Bronchial epithelial cell (primary cell): ENCODE measurements around the gene IL19. TPM values are rescaled to one million over a fixed set of nuclear protein-coding genes. Genes with fewer than 3 reads are reported as not detected.

Source experiments
- DNase-seq: peaks from one replicate; pipeline ENCODE4 v3.0.0-alpha.2; 2010; ENCODE audit warnings: low read depth
- FAIRE-seq: peaks from 2 replicates; lab custom pipeline; 2011; peaks lifted over from hg19 to GRCh38; lab: Jason Lieb, UNC
- H3K27me3 ChIP-seq: 2 replicates; pipeline ENCODE4 v1.5.1; 2011; ENCODE audit warnings: low read length; ENCODE audit not compliant: control insufficient read depth, insufficient read depth
- H3K36me3 ChIP-seq: 2 replicates; pipeline ENCODE4 v1.5.1; 2011; ENCODE audit warnings: low read length; ENCODE audit not compliant: control insufficient read depth, insufficient read depth
- H3K4me3 ChIP-seq: 2 replicates; pipeline ENCODE4 v1.5.1; 2011; ENCODE audit warnings: mild to moderate bottlenecking, low read depth, low read length, control low read depth
- CTCF ChIP-seq: IDR thresholded peaks from 2 replicates; pipeline ENCODE4 v1.5.1; 2011; ENCODE audit warnings: mild to moderate bottlenecking, moderate library complexity, low read length, control low read depth, inconsistent platforms; ENCODE audit not compliant: insufficient read depth, severe bottlenecking
- total RNA-seq: library from RNA; depleted of rRNA; stranded (reverse); fragments of >200 nt; gene quantifications from 2 replicates; pipeline ENCODE4 v1.2.1, GENCODE V29; 2014

The IL19 gene
- total RNA-seq, 1 donor from 2014 or later = not detected

- Histone ChIP-seq H3K36me3 (no peaks in the 10 kb centered on the region), H3K27me3 (no peaks in the 10 kb centered on the region), H3K4me3 (no peak overlapping the region)
- FAIRE-seq (no peak), DNase-seq (no peak)
- no peak for TF ChIP-seq CTCF
These were observed 26.4 kb downstream of the IL19 start for GRCh38 chr1:206796981-206797402.

- Histone ChIP-seq H3K36me3 (no peaks in the 10 kb centered on the region), H3K27me3 (no peaks in the 10 kb centered on the region), H3K4me3 (no peak overlapping the region)
- TF ChIP-seq CTCF = peak; percentile 58
- FAIRE-seq (no peak), DNase-seq (no peak)
These were observed 27.2 kb downstream of the IL19 start for GRCh38 chr1:206797534-206798383.

- H3K27me3 ChIP-seq = no peaks in the 10 kb centered on the region
- H3K36me3 ChIP-seq = no peaks in the 10 kb centered on the region
- no peak for TF ChIP-seq CTCF
- DNase-seq (no peak), FAIRE-seq (no peak)
- no peak overlapping the region for H3K4me3 ChIP-seq
These were observed 27.9 kb downstream of the IL19 start for GRCh38 chr1:206798384-206798996.

GRCh38 chr1:206799311-206799710 lies 28.7 kb downstream of the IL19 start:
- H3K27me3 ChIP-seq = no peaks in the 10 kb centered on the region
- no peaks in the 10 kb centered on the region for H3K36me3 ChIP-seq
- H3K4me3 ChIP-seq = no peak overlapping the region
- FAIRE-seq = no peak
- DNase-seq = no peak
- no peak for TF ChIP-seq CTCF

- FAIRE-seq = no peak
- Histone ChIP-seq H3K36me3 (no peaks in the 10 kb centered on the region), H3K4me3 (no peak overlapping the region), H3K27me3 (no peaks in the 10 kb centered on the region)
- DNase-seq = peak; percentile 85
- no peak for TF ChIP-seq CTCF
These were observed 29.8 kb downstream of the IL19 start for GRCh38 chr1:206800411-206800810.

- FAIRE-seq (no peak), DNase-seq (no peak)
- no peak for TF ChIP-seq CTCF
- Histone ChIP-seq H3K4me3 (no peak overlapping the region), H3K36me3 (no peaks in the 10 kb centered on the region), H3K27me3 (no peaks in the 10 kb centered on the region)
These were observed 30.3 kb downstream of the IL19 start for GRCh38 chr1:206800891-206801290.
